KG1 (cell line): ENCODE data around the gene CSAG1.
"Not testable (repeated sequence)": the region's sequence is repeated elsewhere in the genome, so short reads cannot be mapped to it uniquely, and the experiment has no call there.

Experiments used
- DNase-seq: peaks from one replicate; lab custom pipeline; 2025; lab: John Stamatoyannopoulos, UW

The CSAG1 gene

GRCh38 chrX:152697952-152698931 is 35.3 kb downstream of the CSAG1 start, which contains the start of gene MAGEA3:
TSS of gene MAGEA3 (plus strand) at chrX:152698794. CDS start at chrX:152700833, 2,039 bp downstream.
- DNase-seq, result not testable (repeated sequence)

- not testable (repeated sequence) for DNase-seq
Measured at GRCh38 chrX:152681012-152681411, 52.5 kb downstream of the CSAG1 start.
